Peyer's patch (tissue), 4 donors: ENCODE data around the gene TRAF3IP3.

Source experiments
- CTCF ChIP-seq, 6 experiments: fragments of 450-650 bp in 4 of 6; fragments of 200-600 bp in 2 of 6; sonication (generic) in 1 of 6; IDR thresholded peaks; one replicate each; pipeline ENCODE4 v1.5.1; 2017 to 2019; ENCODE audit warnings: antibody characterized with exemption in 6 of 6, mild to moderate bottlenecking in 3 of 6, moderate library complexity in 1 of 6
- POLR2A ChIP-seq, 2 donors: fragments of 450-650 bp; IDR thresholded peaks; one replicate each; pipeline ENCODE4 v1.5.1; 2017; ENCODE audit warnings: antibody characterized with exemption in 2 of 2, mild to moderate bottlenecking in 2 of 2, moderate library complexity in 2 of 2

GRCh38 chr1:209809611-209810010 lies 53.8 kb downstream of the TRAF3IP3 start:
- TF ChIP-seq CTCF (IDR thresholded peaks at IDR 0.05) (no peak), POLR2A (IDR thresholded peaks at IDR 0.05) (no peak)
